Suprapubic skin (tissue), 4 donors: ENCODE measurements around the gene ORC2.
A peak's percentile ranks its signal among the peaks of the same experiment; 100 is the strongest.

Experiments used
- EP300 ChIP-seq: sonication (generic); formaldehyde crosslinking; IDR thresholded peaks from one replicate; pipeline ENCODE4 v1.6.1; 2017; ENCODE audit warnings: antibody characterized with exemption
- POLR2A ChIP-seq, 2 donors: fragments of 450-650 bp; IDR thresholded peaks; one replicate each; pipeline ENCODE4 v1.6.1; 2017; ENCODE audit warnings: antibody characterized with exemption in 2 of 2, mild to moderate bottlenecking in 2 of 2, moderate library complexity in 2 of 2
- POLR2AphosphoS5 ChIP-seq, 3 donors: sonication (generic); formaldehyde crosslinking; IDR thresholded peaks; one replicate each; pipeline ENCODE4 v1.6.1; 2017; ENCODE audit warnings: antibody characterized with exemption in 3 of 3
- TF ChIP-seq, protein P1 (sequence below), 2 donors: fragments of 200-600 bp in 1 of 2; fragments of 450-650 bp in 1 of 2; sonication (generic) in 1 of 2; IDR thresholded peaks; one replicate each; pipeline ENCODE4 v1.5.1; 2016 to 2019; ENCODE audit warnings: antibody characterized with exemption in 2 of 2, mild to moderate bottlenecking in 1 of 2, moderate library complexity in 1 of 2

DNA sequence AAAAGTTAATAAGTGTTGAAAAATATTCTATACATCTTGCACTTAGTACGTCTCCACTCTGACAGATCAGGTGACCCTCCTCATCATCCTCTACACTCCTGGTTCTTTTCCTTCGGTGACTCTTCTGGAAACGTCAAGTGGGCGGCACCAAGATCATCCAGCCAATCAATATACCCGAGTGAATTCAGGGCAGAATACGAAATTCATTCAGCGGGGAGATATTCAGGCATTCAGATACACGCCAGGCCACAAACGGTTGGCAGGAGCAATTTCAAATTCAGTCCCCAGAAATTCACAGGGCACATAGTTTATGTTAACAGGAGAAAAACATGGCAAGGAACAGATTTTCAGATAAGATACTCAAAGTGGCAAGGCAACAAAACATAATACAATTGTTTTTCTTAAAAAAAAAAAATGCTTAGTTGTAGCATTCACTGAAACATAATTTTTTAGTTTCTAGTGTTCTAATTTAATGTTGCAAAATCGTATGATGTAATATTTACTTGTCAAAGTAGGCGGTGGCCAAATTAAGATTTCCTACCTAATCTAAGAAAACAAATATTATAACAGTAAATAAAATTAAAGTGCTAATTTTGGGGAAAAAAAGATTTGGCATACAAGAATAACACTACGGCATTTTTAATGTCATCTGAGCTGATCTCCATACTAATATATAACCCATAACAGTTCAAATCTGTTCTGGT, 103.2 kb downstream of the ORC2 start:
- TF ChIP-seq, protein P1, sequence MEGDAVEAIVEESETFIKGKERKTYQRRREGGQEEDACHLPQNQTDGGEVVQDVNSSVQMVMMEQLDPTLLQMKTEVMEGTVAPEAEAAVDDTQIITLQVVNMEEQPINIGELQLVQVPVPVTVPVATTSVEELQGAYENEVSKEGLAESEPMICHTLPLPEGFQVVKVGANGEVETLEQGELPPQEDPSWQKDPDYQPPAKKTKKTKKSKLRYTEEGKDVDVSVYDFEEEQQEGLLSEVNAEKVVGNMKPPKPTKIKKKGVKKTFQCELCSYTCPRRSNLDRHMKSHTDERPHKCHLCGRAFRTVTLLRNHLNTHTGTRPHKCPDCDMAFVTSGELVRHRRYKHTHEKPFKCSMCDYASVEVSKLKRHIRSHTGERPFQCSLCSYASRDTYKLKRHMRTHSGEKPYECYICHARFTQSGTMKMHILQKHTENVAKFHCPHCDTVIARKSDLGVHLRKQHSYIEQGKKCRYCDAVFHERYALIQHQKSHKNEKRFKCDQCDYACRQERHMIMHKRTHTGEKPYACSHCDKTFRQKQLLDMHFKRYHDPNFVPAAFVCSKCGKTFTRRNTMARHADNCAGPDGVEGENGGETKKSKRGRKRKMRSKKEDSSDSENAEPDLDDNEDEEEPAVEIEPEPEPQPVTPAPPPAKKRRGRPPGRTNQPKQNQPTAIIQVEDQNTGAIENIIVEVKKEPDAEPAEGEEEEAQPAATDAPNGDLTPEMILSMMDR (IDR thresholded peaks at IDR 0.05), result no peak
- TF ChIP-seq EP300, result no peak
- peak in 1 of 3 donors; percentile 27 for TF ChIP-seq POLR2AphosphoS5 (IDR thresholded peaks at IDR 0.05)
- TF ChIP-seq POLR2A (IDR thresholded peaks at IDR 0.05), result no peak
